ENCODE results near the gene RPL41.

The RPL41 gene

GRCh38 chr12:56158029-56158925, 41.8 kb downstream of the RPL41 start, which contains the start of gene MYL6:
Gene MYL6 (plus strand): TSS chr12:56158359. CDS start chr12:56158402, 43 bp downstream.
- in situ Hi-C loops (cut with MboI; ENCODE audit: low pct_unique_long_range_greater_than_20kb, low sequenced_read_pairs, unreplicated experiment): no loop called here
- DNase-seq (ENCODE audit: low spot score): peak; percentile 93
- TF ChIP-seq, protein P1, sequence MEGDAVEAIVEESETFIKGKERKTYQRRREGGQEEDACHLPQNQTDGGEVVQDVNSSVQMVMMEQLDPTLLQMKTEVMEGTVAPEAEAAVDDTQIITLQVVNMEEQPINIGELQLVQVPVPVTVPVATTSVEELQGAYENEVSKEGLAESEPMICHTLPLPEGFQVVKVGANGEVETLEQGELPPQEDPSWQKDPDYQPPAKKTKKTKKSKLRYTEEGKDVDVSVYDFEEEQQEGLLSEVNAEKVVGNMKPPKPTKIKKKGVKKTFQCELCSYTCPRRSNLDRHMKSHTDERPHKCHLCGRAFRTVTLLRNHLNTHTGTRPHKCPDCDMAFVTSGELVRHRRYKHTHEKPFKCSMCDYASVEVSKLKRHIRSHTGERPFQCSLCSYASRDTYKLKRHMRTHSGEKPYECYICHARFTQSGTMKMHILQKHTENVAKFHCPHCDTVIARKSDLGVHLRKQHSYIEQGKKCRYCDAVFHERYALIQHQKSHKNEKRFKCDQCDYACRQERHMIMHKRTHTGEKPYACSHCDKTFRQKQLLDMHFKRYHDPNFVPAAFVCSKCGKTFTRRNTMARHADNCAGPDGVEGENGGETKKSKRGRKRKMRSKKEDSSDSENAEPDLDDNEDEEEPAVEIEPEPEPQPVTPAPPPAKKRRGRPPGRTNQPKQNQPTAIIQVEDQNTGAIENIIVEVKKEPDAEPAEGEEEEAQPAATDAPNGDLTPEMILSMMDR (IDR thresholded peaks at IDR 0.05; ENCODE audit: extremely low read depth, insufficient read depth, missing control alignments): no peak

GRCh38 chr12:56158926-56159461, 42.6 kb downstream of the RPL41 start:
- TF ChIP-seq, protein P1 (IDR thresholded peaks at IDR 0.05; ENCODE audit: extremely low read depth, insufficient read depth, missing control alignments): no peak
- in situ Hi-C loops (cut with MboI; ENCODE audit: low pct_unique_long_range_greater_than_20kb, low sequenced_read_pairs, unreplicated experiment): no loop called here
- DNase-seq (ENCODE audit: low spot score): no peak

DNA sequence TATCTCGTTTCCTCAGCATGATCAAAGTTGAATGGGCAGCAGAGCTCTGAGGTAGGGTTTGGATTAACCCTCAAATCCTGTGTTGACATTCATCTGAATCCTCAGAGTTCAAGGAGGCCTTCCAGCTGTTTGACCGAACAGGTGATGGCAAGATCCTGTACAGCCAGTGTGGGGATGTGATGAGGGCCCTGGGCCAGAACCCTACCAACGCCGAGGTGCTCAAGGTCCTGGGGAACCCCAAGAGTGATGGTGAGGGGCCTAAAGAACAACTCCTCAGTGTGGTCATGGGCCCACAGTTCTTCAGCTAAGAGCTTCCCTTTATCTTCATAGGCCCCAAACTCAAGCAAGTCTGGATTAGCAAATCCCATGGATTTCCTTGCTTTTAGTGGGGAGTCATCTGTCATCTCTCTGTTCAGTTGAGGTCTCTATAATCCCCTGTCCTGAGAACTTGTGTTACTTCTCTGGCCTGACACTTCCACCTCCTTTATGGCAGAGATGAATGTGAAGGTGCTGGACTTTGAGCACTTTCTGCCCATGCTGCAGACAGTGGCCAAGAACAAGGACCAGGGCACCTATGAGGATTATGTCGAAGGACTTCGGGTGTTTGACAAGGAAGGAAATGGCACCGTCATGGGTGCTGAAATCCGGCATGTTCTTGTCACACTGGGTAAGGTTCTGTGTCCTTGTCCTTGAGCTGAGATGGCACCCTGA, 43.2 kb downstream of the RPL41 start:
- in situ Hi-C loops (cut with MboI; ENCODE audit: low pct_unique_long_range_greater_than_20kb, low sequenced_read_pairs, unreplicated experiment): no loop called here
- DNase-seq (ENCODE audit: low spot score): no peak
- TF ChIP-seq, protein P1 (IDR thresholded peaks at IDR 0.05; ENCODE audit: extremely low read depth, insufficient read depth, missing control alignments): no peak

DNA sequence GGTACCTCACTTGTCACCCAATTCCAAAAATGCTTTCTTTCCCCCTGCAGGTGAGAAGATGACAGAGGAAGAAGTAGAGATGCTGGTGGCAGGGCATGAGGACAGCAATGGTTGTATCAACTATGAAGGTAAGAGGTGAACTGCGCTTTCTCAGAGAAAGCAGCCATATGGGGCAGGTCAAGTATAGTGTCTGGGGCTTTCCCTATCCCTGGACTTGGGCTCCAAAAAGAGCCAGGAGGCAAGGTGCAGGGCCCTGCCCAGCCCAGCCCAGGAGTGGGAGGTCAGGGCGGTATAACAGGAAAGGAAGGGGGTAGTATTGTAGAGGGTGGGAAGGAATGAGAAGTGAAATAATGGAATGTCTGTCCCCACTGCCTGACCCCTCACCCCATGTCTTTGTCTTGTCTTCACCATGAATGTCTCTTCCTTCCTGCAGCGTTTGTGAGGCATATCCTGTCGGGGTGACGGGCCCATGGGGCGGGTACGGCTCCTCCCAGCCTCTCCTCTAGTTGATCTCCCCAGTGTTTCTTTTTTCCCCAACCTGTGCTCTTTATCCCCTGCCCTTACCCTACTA, 43.8 kb downstream of the RPL41 start:
- in situ Hi-C loops (cut with MboI; ENCODE audit: low pct_unique_long_range_greater_than_20kb, low sequenced_read_pairs, unreplicated experiment): no loop called here
- DNase-seq (ENCODE audit: low spot score): peak; percentile 41
- TF ChIP-seq, protein P1 (IDR thresholded peaks at IDR 0.05; ENCODE audit: extremely low read depth, insufficient read depth, missing control alignments): no peak

DNA sequence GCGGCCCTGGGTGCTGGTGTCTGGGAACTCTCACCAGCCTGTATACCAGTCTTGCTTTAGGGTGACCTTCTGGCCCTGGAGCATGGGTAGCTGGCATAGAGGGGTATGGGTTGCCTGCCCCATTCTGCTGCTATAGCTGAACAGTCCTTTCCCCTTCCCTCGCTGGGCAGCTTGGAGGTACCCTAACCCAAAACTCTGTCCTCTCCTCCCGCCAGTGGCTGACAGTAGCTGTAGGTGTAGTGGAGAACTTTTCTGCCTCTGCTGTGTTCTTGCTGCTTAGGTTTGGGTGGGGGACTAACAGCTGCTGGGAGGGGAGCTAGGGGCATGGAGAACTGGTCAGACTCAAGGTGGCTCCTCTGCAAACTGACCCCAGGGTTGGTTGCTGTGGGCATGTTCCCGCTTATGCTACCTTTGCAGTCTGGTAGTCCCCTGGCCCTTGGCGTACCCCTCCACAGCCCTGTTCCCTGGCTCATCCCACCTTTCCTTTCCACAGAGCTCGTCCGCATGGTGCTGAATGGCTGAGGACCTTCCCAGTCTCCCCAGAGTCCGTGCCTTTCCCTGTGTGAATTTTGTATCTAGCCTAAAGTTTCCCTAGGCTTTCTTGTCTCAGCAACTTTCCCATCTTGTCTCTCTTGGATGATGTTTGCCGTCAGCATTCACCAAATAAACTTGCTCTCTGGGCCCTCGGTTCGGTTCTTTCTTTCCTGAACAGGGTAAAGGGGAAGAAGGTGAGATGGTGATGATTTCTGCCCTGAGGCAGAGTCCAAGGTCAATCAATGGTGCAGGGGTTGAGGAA, 44.7 kb downstream of the RPL41 start:
- in situ Hi-C loops (cut with MboI; ENCODE audit: low pct_unique_long_range_greater_than_20kb, low sequenced_read_pairs, unreplicated experiment): no loop called here
- TF ChIP-seq, protein P1 (IDR thresholded peaks at IDR 0.05; ENCODE audit: extremely low read depth, insufficient read depth, missing control alignments): no peak
- no peak for DNase-seq (ENCODE audit: low spot score)
